HCT116 (cell line): ENCODE data around the gene CD58.

Experiments used
- ATF3 ChIP-seq: IDR thresholded peaks from 2 replicates; pipeline ENCODE4 v1.6.1; 2012
- CEBPB ChIP-seq: IDR thresholded peaks from 2 replicates; pipeline ENCODE4 v1.6.1; 2012; ENCODE audit warnings: low read depth
- EGR1 ChIP-seq: IDR thresholded peaks from 2 replicates; pipeline ENCODE4 v1.6.1; 2012; ENCODE audit warnings: low read depth
- EZH2 ChIP-seq: fragments of 200-600 bp; sonication (generic); IDR thresholded peaks from 2 replicates; pipeline ENCODE4 v1.6.1; 2017; ENCODE audit warnings: antibody characterized with exemption, mixed run types
- POLR2A ChIP-seq: IDR thresholded peaks from 2 replicates; pipeline ENCODE4 v1.7.0; 2011; ENCODE audit warnings: borderline replicate concordance; ENCODE audit not compliant: insufficient read depth, insufficient read length; ENCODE audit errors: extremely low read depth
- POLR2AphosphoS5 ChIP-seq: IDR thresholded peaks from 2 replicates; pipeline ENCODE4 v1.6.1; 2011; ENCODE audit warnings: mild to moderate bottlenecking, low read depth, low read length, moderate library complexity
- SIN3A ChIP-seq: IDR thresholded peaks from 2 replicates; pipeline ENCODE4 v1.6.1; 2012; ENCODE audit warnings: low read depth
- ZFX ChIP-seq: fragments of 450-650 bp; IDR thresholded peaks from 2 replicates; pipeline ENCODE4 v1.6.1; 2017
- ZNF274 ChIP-seq: fragments of 200-500 bp; sonication (Bioruptor generic); IDR thresholded peaks from 2 replicates; pipeline ENCODE4 v1.6.1; 2014; ENCODE audit warnings: mild to moderate bottlenecking, low read depth, low read length, inconsistent platforms
- TF ChIP-seq, protein P1 (sequence below), 3 experiments: fragments of 200-600 bp in 1 of 3; sonication (generic) in 1 of 3; IDR thresholded peaks in 2 of 3; conservative IDR thresholded peaks in 1 of 3; 2 replicates each; pipeline ENCODE4 v1.5.1; 2012 to 2017; ENCODE audit warnings: low read depth in 2 of 3, low read length in 2 of 3, antibody characterized with exemption in 1 of 3, borderline replicate concordance in 1 of 3, control low read depth in 1 of 3, mild to moderate bottlenecking in 1 of 3, mixed read lengths in 1 of 3, mixed run types in 1 of 3, moderate library complexity in 1 of 3; ENCODE audit not compliant: insufficient read depth in 1 of 3

DNA sequence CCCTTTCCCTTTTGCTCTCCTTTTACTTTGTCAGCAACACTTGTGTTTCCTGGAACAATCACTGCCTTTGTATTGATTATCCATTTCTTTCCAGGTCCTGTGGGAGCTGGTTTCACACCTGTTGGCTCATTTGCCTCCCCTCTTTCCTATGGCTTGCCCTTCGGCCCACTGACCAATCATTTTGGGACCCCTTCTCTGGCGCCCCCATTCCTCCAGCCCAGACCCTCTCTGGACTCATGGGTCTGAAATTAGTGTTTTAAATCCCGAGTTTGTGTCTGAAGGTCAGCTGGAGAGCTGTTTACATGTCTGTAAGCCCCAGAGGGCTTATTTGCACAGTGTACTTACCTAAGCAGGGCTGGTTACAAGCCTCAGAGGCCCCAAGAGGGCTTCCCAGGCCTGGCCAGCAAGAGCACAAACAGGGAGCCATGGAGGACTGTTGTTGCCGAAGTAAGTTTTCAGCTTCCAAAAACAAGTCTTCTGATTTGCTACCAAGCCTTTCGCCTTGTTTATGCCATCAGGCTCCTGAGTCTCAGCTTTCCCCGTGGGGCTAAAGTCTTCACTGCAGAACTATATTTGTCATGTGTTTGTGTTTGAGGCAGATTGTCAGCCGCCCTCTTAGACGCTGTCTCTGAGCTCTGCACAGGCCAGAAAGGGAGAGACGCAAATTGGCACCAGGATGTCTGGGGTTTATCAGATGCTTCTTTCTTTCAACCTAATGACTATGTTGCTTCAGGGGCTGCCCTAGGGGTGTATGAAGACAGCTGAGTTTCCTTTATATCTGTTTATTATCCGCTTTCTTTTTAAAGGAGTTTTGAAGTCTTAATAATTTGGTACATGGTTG, 104.8 kb downstream of the CD58 start:
- TF ChIP-seq, protein P1, sequence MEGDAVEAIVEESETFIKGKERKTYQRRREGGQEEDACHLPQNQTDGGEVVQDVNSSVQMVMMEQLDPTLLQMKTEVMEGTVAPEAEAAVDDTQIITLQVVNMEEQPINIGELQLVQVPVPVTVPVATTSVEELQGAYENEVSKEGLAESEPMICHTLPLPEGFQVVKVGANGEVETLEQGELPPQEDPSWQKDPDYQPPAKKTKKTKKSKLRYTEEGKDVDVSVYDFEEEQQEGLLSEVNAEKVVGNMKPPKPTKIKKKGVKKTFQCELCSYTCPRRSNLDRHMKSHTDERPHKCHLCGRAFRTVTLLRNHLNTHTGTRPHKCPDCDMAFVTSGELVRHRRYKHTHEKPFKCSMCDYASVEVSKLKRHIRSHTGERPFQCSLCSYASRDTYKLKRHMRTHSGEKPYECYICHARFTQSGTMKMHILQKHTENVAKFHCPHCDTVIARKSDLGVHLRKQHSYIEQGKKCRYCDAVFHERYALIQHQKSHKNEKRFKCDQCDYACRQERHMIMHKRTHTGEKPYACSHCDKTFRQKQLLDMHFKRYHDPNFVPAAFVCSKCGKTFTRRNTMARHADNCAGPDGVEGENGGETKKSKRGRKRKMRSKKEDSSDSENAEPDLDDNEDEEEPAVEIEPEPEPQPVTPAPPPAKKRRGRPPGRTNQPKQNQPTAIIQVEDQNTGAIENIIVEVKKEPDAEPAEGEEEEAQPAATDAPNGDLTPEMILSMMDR (IDR thresholded peaks at IDR 0.05 in 2 of 3, conservative IDR thresholded peaks at IDR 0.05 in 1 of 3; ENCODE audit: borderline replicate concordance in 1 of 3, insufficient read depth in 1 of 3, low read depth in 2 of 3, low read length in 2 of 3), result no peak
- TF ChIP-seq ZNF274 (no peak), POLR2AphosphoS5 (no peak), ZFX (no peak), POLR2A (no peak), ATF3 (no peak), SIN3A (no peak), EGR1 (no peak), EZH2 (no peak), CEBPB (no peak)
